Neuron (in vitro differentiated cells): ENCODE measurements around the gene SDC1.

Experiments used
- H2AFZ ChIP-seq: one replicate; pipeline ENCODE4 v1.6.1; 2013; ENCODE audit warnings: low read depth, mild to moderate bottlenecking, inconsistent platforms, low read length, moderate library complexity
- H3K27me3 ChIP-seq: one replicate; pipeline ENCODE4 v1.6.1; 2013; ENCODE audit warnings: low read length; ENCODE audit not compliant: insufficient read depth
- H3K36me3 ChIP-seq: one replicate; pipeline ENCODE4 v1.6.1; 2013; ENCODE audit warnings: low read length; ENCODE audit not compliant: insufficient read depth
- H3K4me1 ChIP-seq: one replicate; pipeline ENCODE4 v1.6.1; 2013; ENCODE audit warnings: low read length; ENCODE audit not compliant: insufficient read depth
- H3K4me3 ChIP-seq: 2 replicates; pipeline ENCODE4 v1.5.1; 2013; ENCODE audit warnings: mild to moderate bottlenecking, low read length, moderate library complexity
- H3K9me3 ChIP-seq: one replicate; pipeline ENCODE4 v1.6.1; 2013; ENCODE audit warnings: low read length

SDC1 gene

DNA sequence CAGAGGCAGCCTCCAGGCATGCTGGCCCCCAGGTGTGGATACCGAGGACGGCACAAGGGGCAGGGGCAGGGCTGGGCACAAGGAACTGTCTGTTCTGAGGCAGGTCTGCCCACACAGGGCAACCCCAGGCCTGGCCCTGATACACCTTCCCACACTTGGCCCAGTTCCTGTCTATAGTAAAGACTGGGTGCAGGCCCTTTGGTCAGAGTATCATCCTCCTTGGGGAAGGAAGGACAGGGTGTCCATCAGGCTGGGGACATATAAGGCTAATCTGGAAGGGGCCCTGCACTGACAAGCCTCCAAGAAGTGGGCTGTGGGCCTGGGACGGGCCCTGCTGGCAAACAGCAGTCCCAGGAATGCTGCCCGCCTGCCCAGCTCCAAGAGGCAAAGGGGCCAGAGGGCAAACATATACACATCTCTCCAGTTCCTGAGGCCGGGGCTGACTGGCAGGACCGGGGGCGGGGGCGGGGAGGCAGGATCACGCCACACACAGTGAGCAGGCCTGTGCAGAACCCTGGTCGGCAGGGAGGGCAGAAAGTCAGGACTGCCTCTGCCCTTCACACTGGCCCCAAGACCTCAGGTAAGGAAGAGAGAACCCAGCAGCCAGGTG is 18.9 kb downstream of the SDC1 start:
- Histone ChIP-seq H3K27me3 (no peaks in the 10 kb centered on the region), H3K36me3 (peaks cover 26% of the 10 kb centered on the region)

DNA sequence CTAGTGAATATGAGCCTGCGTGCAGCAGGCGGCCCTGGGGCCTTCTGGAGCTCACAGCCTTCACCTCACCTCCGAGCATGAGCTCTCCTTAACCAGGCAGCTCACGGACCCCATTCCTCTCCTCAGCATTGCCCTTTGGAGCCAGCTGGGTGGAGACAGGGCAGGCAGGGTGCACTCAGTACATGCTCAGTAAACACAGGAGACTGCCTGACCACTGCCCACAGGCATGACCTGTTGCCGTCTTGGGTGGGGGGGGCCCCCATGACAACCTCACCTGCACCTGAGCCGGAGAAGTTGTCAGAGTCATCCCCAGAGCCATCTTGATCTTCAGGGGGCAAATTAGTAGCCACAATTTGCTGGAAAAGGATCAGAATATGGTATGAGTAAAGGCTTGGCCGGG is 19.9 kb downstream of the SDC1 start:
- H3K4me1 ChIP-seq, result no peaks in the 10 kb centered on the region
- H3K36me3 ChIP-seq, result peaks cover 28% of the 10 kb centered on the region
- peaks cover 4% of the 10 kb centered on the region for H3K9me3 ChIP-seq
- no peak overlapping the region for H2AFZ ChIP-seq
- H3K4me3 ChIP-seq, result no peak overlapping the region
- no peaks in the 10 kb centered on the region for H3K27me3 ChIP-seq

More for the DNA sequence above, 18.9 kb downstream of the SDC1 start:
- no peaks in the 10 kb centered on the region for H3K4me1 ChIP-seq
- no peak overlapping the region for H3K4me3 ChIP-seq
- peaks cover 4% of the 10 kb centered on the region for H3K9me3 ChIP-seq
- no peak overlapping the region for H2AFZ ChIP-seq

DNA sequence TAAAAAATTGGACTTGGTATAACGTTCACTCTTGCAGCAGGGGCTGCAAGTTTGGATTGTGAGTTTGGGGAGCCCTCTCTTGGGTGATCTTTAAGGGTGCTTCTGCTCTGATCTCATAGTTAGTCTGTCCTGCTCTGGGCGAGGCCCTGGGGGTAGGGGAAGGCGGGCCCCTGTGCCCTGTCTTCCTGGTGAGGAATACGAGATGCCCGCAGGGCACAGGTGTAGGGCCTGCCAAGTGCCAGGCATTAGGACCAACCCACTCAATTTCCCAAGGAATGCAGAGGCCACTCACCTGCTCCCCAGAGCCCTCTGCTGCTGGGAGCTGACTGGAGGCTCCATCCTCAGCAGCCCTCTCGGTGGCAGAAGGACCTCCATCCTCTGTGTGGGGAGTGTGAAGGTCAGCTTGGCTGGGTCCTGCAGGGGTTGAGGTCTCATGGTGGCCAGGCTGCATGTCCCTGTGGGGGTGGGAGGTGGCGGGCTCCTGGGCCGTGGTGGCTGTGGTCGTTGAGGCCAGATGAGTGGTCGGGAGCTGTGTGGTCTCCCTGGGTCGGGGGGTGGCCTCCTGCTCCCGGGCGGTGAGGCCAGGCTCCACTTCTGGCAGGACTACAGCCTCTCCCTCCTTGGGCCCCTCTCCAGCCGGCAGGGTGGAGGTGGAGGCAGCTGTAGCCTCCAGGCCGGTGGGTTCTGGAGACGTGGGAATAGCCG is 21.3 kb downstream of the SDC1 start:
- peaks cover 28% of the 10 kb centered on the region for H3K36me3 ChIP-seq
- H3K27me3 ChIP-seq, result no peaks in the 10 kb centered on the region
- no peak overlapping the region for H2AFZ ChIP-seq
- H3K4me3 ChIP-seq, result no peak overlapping the region
- H3K9me3 ChIP-seq, result peaks cover 4% of the 10 kb centered on the region
- H3K4me1 ChIP-seq, result no peaks in the 10 kb centered on the region

DNA sequence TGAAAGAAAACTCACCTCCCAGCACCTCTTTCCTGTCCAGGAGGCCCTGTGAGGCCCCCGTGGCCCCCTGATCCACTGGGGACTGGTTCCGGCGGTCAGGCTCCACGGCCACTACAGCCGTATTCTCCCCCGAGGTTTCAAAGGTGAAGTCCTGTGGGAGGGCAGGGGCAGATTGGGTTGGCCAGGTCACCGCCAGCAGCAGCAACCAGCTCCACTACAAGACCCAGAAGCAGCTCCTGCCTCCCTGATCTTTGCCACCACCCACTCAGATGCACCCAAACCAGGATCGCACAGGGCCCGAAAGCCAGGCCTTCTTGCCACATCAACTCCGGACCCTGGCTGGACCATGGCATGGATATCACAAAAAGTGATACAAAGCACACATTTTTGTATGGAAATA is 21.9 kb downstream of the SDC1 start:
- H3K9me3 ChIP-seq, result peaks cover 4% of the 10 kb centered on the region
- H3K27me3 ChIP-seq, result no peaks in the 10 kb centered on the region
- H3K36me3 ChIP-seq, result peaks cover 28% of the 10 kb centered on the region
- H2AFZ ChIP-seq, result no peak overlapping the region
- H3K4me1 ChIP-seq, result no peaks in the 10 kb centered on the region
- H3K4me3 ChIP-seq, result no peak overlapping the region

DNA sequence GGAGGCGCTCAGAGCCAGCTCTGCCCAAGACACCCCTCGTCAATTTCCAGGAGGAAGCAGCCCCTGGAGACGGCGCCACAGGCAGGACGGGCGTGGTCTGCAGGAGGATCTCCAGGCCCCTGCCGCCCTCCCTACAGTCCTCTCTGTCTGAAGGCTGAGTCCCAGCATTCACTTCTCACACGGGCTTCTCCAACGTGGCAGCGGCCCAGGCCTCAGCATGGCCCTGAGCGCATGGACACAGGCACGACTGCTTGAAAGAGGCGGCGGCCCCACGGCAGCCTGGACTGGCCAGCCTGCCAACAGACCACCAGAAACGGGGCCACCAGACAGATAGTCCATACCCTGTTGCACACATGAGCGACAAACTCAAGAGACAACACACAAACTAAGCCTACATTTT is 23.3 kb downstream of the SDC1 start:
- Histone ChIP-seq H3K9me3 (peaks cover 4% of the 10 kb centered on the region), H3K4me3 (no peak overlapping the region), H3K27me3 (no peaks in the 10 kb centered on the region), H2AFZ (no peak overlapping the region), H3K4me1 (no peaks in the 10 kb centered on the region), H3K36me3 (peaks cover 28% of the 10 kb centered on the region)

DNA sequence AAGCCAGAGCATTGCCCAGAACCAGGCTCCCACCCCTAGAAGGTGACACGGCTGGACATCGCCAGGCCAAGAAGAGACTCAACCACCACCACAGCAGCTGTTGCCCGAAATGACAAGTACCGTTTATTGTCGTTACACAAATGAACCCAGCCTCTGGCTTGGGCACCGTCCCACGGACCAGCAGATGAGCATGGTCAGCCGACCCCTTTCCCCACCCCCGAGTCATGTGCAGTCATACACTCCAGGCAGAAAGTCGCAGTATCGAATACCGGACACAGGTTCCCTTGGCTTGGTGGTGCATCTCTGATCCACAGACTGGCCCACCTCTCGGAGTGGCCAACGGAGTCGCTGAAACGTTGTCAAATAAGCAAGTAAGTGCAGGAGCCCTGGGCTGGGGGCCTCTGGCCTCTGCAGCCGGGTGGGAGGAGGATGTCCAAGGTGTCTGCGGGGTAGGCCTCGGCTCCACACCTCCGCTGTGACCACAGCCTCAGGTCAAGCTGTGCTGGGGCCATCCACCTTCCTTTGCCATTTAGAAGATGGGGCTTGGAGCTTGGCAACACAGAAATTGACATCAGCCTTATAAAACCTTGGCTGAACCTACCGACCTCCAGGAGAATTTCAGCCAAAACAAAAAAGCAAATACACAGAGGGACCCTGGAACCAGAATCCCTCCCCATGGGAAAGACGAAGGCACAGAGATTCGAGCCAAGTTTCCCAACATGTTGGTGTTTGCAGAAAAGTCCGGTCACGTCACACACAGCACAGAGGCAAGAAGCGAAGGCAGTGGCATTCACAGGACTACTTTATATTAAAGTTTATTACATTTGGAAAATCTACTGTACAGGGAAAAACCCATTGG is 24.0 kb downstream of the SDC1 start:
- H2AFZ ChIP-seq, result no peak overlapping the region
- H3K4me3 ChIP-seq, result no peak overlapping the region
- H3K9me3 ChIP-seq, result peaks cover 4% of the 10 kb centered on the region
- H3K36me3 ChIP-seq, result peaks cover 28% of the 10 kb centered on the region
- no peaks in the 10 kb centered on the region for H3K27me3 ChIP-seq
- no peaks in the 10 kb centered on the region for H3K4me1 ChIP-seq

DNA sequence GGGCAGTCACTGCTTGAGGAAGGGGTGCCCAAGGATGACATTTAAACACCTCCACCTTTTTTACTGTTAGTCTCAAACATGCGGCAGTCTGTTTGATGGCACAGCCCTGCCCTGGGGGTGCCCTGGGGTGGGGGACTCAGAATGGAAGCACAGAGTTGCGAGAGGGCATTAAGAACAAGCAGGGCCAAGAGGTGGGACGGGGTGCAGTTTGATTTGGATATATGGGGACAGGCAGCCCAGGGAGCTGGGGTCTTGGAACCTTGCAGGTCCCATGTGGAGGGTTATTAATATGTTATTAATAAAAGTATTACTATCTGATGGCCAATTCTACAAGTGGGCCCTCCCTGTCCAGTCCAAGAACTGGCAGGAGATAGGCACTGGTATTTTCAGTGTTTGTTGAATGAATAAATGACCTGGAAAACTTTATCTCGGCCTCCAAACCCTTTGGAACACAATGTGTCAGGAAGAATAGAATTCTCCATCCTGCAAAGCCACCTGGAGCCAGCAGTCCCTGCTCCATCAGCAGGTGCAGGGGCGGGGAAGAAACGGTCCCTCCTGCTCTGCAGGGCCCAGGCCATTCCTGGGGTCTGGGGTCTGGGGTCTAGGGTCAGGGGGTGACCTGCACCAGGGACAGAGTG is 25.2 kb downstream of the SDC1 start:
- no peaks in the 10 kb centered on the region for H3K27me3 ChIP-seq
- peaks cover 28% of the 10 kb centered on the region for H3K36me3 ChIP-seq
- no peaks in the 10 kb centered on the region for H3K4me1 ChIP-seq
- H3K9me3 ChIP-seq, result peaks cover 4% of the 10 kb centered on the region
- no peak overlapping the region for H3K4me3 ChIP-seq
- no peak overlapping the region for H2AFZ ChIP-seq

DNA sequence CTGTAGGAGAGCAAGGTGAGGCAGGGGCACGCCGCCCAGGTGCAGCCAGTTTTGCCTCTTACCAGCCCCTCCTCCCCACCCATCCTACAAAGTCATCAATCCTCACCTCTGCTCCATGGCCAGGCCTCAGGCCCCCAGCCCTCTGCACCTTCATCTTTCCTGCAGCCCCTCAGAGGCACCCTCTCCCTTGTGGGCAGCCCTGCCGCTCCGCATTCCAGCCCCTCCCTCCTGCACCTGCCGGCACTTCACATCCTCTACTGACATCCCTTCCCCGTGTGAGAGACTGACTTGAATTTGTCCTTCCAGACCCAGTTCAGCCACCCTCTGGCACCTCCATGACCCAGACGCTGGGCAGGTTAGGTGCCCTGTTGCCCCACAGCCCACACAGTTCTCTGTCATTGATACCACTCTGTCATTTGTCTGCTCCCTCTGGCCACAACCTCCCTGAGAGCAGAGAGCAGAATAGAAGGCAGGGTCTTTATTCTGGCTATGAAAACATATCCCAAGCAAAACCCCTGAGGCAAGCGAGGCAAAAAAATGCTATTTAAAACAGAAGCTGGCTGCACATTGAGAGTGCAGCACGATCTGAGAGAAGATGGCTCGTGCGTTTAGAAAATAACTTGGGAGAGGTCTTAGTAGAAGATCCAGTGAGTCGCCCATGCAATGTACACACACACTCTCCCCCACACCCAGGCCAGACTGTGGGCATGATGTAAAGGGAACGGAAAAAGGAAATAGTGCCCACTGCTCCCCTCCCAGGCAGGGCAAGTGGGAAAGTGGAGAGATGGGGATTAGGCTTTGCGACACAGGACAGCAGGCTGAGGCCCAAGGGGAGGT is 25.9 kb downstream of the SDC1 start:
- no peak overlapping the region for H2AFZ ChIP-seq
- peaks cover 27% of the 10 kb centered on the region for H3K36me3 ChIP-seq
- H3K9me3 ChIP-seq, result peaks cover 4% of the 10 kb centered on the region

DNA sequence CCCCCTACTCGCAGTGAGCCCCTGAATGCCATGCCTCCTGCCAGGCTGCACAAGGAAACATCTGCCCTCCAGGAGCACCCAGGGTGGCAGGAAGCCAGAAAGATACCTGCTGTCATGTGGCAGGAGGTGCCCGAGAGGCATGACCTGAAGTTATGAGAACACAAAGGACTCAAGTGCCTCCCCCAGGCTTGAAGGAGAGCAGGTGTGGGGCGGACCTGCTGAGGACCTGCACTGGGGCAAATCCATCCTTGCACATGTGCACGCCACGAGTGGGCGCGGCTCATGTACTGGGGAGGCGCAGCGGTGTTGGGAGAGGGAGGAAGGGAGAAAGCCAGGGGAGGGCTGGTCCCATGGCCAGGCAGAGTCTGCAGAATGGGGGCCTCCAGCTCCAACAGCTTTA is 26.9 kb downstream of the SDC1 start:
- Histone ChIP-seq H3K4me3 (no peak overlapping the region), H2AFZ (no peak overlapping the region), H3K9me3 (peaks cover 3% of the 10 kb centered on the region), H3K27me3 (no peaks in the 10 kb centered on the region), H3K36me3 (peaks cover 17% of the 10 kb centered on the region), H3K4me1 (no peaks in the 10 kb centered on the region)

More for the DNA sequence above, 25.9 kb downstream of the SDC1 start:
- Histone ChIP-seq H3K4me1 (no peaks in the 10 kb centered on the region), H3K27me3 (no peaks in the 10 kb centered on the region), H3K4me3 (no peak overlapping the region)

DNA sequence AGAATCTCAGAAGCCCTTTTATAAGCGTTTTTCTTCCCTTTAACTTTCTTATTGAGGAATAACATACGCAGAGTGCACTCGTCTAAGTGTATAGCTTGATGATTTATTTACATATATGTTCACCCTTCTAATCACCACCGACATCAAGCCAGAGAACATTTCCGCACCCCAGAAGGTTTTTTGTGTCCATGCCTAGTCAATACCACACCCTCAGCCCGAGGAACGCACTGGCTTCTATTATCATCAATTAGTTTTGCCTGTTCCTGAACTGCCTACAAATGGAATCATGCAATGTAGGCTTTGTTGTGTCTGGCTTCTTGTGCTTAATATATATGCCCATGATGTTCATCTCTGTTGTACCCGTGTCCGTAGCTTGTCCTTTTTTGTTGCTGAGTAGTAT is 27.7 kb downstream of the SDC1 start:
- no peak overlapping the region for H2AFZ ChIP-seq
- no peaks in the 10 kb centered on the region for H3K9me3 ChIP-seq
- no peak overlapping the region for H3K4me3 ChIP-seq
- H3K36me3 ChIP-seq, result peaks cover 10% of the 10 kb centered on the region
- H3K27me3 ChIP-seq, result no peaks in the 10 kb centered on the region
- H3K4me1 ChIP-seq, result no peaks in the 10 kb centered on the region

DNA sequence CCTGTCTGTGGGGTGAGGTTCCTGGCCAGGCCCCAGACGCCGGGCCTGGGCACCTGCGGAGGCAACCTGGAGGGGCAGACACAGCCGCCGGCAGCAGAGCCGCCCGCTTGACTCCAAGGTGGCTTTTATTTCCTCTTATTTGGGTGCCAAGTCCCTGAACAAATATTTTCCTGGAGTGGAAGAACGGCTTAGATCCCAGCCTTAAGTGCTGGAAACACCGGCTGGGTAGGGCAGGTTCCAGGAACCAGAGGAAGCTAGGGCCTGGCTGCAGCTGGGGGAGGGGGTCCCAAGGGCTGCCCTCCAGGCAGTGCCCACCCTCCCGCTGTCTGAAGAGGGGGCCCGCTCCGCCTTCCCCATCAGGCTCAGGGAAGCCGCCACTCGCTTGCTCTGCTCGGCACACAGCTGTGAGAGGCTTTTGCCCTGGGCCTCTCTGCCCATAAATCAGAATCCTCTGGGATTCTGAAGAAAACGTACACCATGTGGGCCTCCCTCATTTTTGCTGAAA is 28.2 kb downstream of the SDC1 start:
- no peak overlapping the region for H2AFZ ChIP-seq
- H3K9me3 ChIP-seq, result no peaks in the 10 kb centered on the region
- peaks cover 5% of the 10 kb centered on the region for H3K36me3 ChIP-seq
- H3K27me3 ChIP-seq, result no peaks in the 10 kb centered on the region
- H3K4me3 ChIP-seq, result no peak overlapping the region
- H3K4me1 ChIP-seq, result no peaks in the 10 kb centered on the region

DNA sequence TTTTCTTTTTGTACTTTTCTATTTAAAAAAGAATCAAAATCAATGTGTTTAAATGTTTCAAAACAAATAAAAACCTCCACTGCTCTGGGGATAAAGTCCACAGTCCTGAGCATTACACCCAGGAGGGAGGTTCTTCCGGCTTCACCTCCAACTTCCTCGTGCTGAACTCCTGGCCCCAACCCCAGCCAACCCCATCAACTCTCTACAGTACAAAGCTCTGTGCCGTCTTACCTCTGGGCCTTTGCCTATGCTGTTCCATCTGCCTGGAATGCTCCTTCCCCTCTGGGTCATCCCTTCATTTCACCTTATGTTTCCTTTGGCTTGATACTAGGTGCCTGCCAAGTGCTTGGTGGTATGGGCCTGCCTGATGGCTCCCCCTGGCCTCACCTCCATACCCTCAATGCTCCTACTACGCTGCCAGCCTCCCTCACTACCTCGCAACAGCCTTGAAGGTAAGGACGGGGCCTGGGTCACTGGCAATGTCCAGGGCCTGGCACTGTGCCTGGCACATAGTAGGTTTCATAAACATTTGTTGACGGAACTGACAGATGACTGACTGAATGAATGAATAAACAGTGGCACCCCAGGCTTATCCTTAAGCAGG is 28.8 kb downstream of the SDC1 start:
- Histone ChIP-seq H2AFZ (no peak overlapping the region), H3K4me3 (no peak overlapping the region), H3K36me3 (peaks cover 2% of the 10 kb centered on the region), H3K4me1 (no peaks in the 10 kb centered on the region), H3K9me3 (no peaks in the 10 kb centered on the region), H3K27me3 (no peaks in the 10 kb centered on the region)
